Transverse colon (tissue), 4 donors: Measurements from ENCODE around the gene SERINC3. TPM values are rescaled to one million over a fixed set of nuclear protein-coding genes. Genes with fewer than 3 reads are reported as not detected.
"Not testable (repeated sequence)": the region's sequence is repeated elsewhere in the genome, so short reads cannot be mapped to it uniquely, and the experiment has no call there.

Experiments used
- DNase-seq: peaks from one replicate; pipeline ENCODE4 v3.0.0-alpha.2; 2019
- H3K27ac ChIP-seq, 4 donors: fragments of 200-600 bp; sonication (generic); 2 replicates each; pipeline ENCODE4 v1.5.1; 2016 to 2018; ENCODE audit warnings: inconsistent platforms in 4 of 4
- H3K27me3 ChIP-seq: fragments of 200-600 bp; sonication (generic); 2 replicates; pipeline ENCODE4 v1.5.1; 2017; ENCODE audit warnings: inconsistent platforms
- H3K36me3 ChIP-seq, 4 donors: fragments of 200-600 bp; sonication (generic); 2 replicates each; pipeline ENCODE4 v1.5.1; 2017 to 2019; ENCODE audit warnings: inconsistent platforms in 4 of 4
- H3K4me1 ChIP-seq, 4 donors: fragments of 200-600 bp; sonication (generic); 2 replicates each; pipeline ENCODE4 v1.5.1; 2017 to 2020; ENCODE audit warnings: inconsistent platforms in 4 of 4
- H3K4me3 ChIP-seq, 4 donors: fragments of 200-600 bp; sonication (generic); 1 replicate in 1 of 4; 2 replicates in 3 of 4; pipeline versions ENCODE4 v1.5.1 to v1.6.1; 2017 to 2019; ENCODE audit warnings: inconsistent platforms in 4 of 4
- H3K9me3 ChIP-seq, 2 donors: fragments of 200-600 bp; sonication (generic); 2 replicates each; pipeline ENCODE4 v1.5.1; 2017 to 2019; ENCODE audit warnings: inconsistent platforms in 2 of 2
- CTCF ChIP-seq, 5 experiments: fragments of 200-600 bp in 3 of 5; fragments of 450-650 bp in 2 of 5; sonication (generic) in 3 of 5; IDR thresholded peaks; 1 replicate in 2 of 5; 2 replicates in 3 of 5; pipeline ENCODE4 v1.5.1; 2016 to 2017; ENCODE audit warnings: antibody characterized with exemption in 5 of 5, inconsistent platforms in 3 of 5, mild to moderate bottlenecking in 2 of 5, moderate library complexity in 1 of 5
- EP300 ChIP-seq: sonication (generic); formaldehyde crosslinking; IDR thresholded peaks from one replicate; pipeline ENCODE4 v1.6.1; 2017; ENCODE audit warnings: antibody characterized with exemption, low read depth
- POLR2A ChIP-seq: fragments of 450-650 bp; IDR thresholded peaks from one replicate; pipeline ENCODE4 v1.6.1; 2016; ENCODE audit warnings: antibody characterized with exemption, mild to moderate bottlenecking, moderate library complexity
- POLR2AphosphoS5 ChIP-seq, 3 donors: sonication (generic); formaldehyde crosslinking; IDR thresholded peaks; one replicate each; pipeline ENCODE4 v1.6.1; 2016; ENCODE audit warnings: antibody characterized with exemption in 3 of 3
- WGBS, 2 donors: methylation state at CpG; one replicate each; pipeline ENCODE4 v1.1.5; 2018; ENCODE audit warnings: low coverage in 1 of 2; 5-methylcytosine and 5-hydroxymethylcytosine counted together
- in situ Hi-C, 4 donors: fragments of 200-750 bp; cut with MboI; loops; one replicate each; pipeline versions ENCODE4 v1.15.0 to v1.15.1; 2017; ENCODE audit warnings: low sequenced_read_pairs in 3 of 4, low pct_ligation_motif_present in 1 of 4, low pct_unique_long_range_greater_than_20kb in 1 of 4
- intact Hi-C: fragments of 100-400 bp; cut with DNase I; formaldehyde crosslinking; loops from one replicate; pipeline ENCODE4 v1.15.1; 2023; ENCODE audit warnings: low total_unique reads
- total RNA-seq, 4 donors: library from RNA; depleted of rRNA; stranded (reverse); fragments of >200 nt; gene quantifications; one replicate each; pipeline ENCODE4 v1.1.0, GENCODE V29; 2016

Gene SERINC3
- total RNA-seq, 4 donors from 2014 or later, result 19.3 to 85.7 (median 53.1) TPM

GRCh38 chr20:44478206-44478605, 43.7 kb downstream of the SERINC3 start:
- no peak overlapping the region for H3K4me3 ChIP-seq
- H3K36me3 ChIP-seq, result no peaks in the 10 kb centered on the region
- in situ Hi-C loops (no loop called here), intact Hi-C loops (no loop called here)
- TF ChIP-seq EP300, result no peak
- TF ChIP-seq CTCF (IDR thresholded peaks at IDR 0.05), result no peak
- TF ChIP-seq POLR2AphosphoS5 (IDR thresholded peaks at IDR 0.05), result no peak
- TF ChIP-seq POLR2A, result no peak
- WGBS, 2 donors, result 86% methylated on average over 6 of the region's 6 CpGs; no CpG with 5 or more reads in 1 of the 2 donors
- H3K27me3 ChIP-seq, result no peaks in the 10 kb centered on the region
- DNase-seq, result no peak
- no peak overlapping the region for H3K27ac ChIP-seq
- H3K4me1 ChIP-seq, result peaks cover 8 to 16% (median 14%) of the 10 kb centered on the region in 4 donors
- no peaks in the 10 kb centered on the region for H3K9me3 ChIP-seq

GRCh38 chr20:44477151-44477550, 44.7 kb downstream of the SERINC3 start:
- H3K27me3 ChIP-seq, result no peaks in the 10 kb centered on the region
- in situ Hi-C loops (no loop called here), intact Hi-C loops (no loop called here)
- H3K4me1 ChIP-seq, result peaks cover 8 to 16% (median 14%) of the 10 kb centered on the region in 4 donors
- H3K27ac ChIP-seq, result peak overlapping the region in 1 of 4 donors; percentile 87
- H3K4me3 ChIP-seq, result no peak overlapping the region
- H3K36me3 ChIP-seq, result no peaks in the 10 kb centered on the region
- no peak for DNase-seq
- 81 to 85% methylated on average over 3 of the region's 3 CpGs for WGBS, 2 donors
- no peaks in the 10 kb centered on the region for H3K9me3 ChIP-seq
- TF ChIP-seq POLR2AphosphoS5 (IDR thresholded peaks at IDR 0.05), result no peak
- TF ChIP-seq POLR2A, result no peak
- no peak for TF ChIP-seq CTCF (IDR thresholded peaks at IDR 0.05)

GRCh38 chr20:44475694-44476560, 45.9 kb downstream of the SERINC3 start, which contains the start of gene TTPAL:
Gene TTPAL (plus strand): TSS chr20:44475874. CDS start chr20:44480000, 4,126 bp downstream.
- intact Hi-C loops, result no loop called here
- in situ Hi-C loops, result no loop called here
- H3K4me3 ChIP-seq, result peak within 1 kb of the TSS; percentile 66 to 86 (median 74)
- no peaks in the 10 kb centered on the region for H3K27me3 ChIP-seq
- H3K36me3 ChIP-seq, result no peaks in the 10 kb centered on the region
- peak within 1 kb of the TSS; percentile 87 to 97 (median 88) for H3K27ac ChIP-seq
- H3K9me3 ChIP-seq, result no peaks in the 10 kb centered on the region
- WGBS, 2 donors, result 0 to 4% methylated on average over 1 to 45 of the region's 55 CpGs
- H3K4me1 ChIP-seq, result peaks cover 8 to 16% (median 14%) of the 10 kb centered on the region in 4 donors
- peak; percentile 94 for DNase-seq
- peak; percentile 98 for TF ChIP-seq POLR2A
- TF ChIP-seq CTCF (IDR thresholded peaks at IDR 0.05), result peak in 4 of 5 experiments; percentile 34 to 65 (median 46)
- TF ChIP-seq POLR2AphosphoS5 (IDR thresholded peaks at IDR 0.05), result peak; percentile 99 to 100 (median 99)
- TF ChIP-seq EP300, result no peak

GRCh38 chr20:44475372-44475693, 46.5 kb downstream of the SERINC3 start:
- H3K27ac ChIP-seq, result peak overlapping the region; percentile 87 to 97 (median 88)
- peaks cover 8 to 16% (median 14%) of the 10 kb centered on the region in 4 donors for H3K4me1 ChIP-seq
- H3K4me3 ChIP-seq, result peak overlapping the region in 3 of 4 donors; percentile 66 to 86 (median 74)
- DNase-seq, result no peak
- in situ Hi-C loops (no loop called here), intact Hi-C loops (no loop called here)
- WGBS, 2 donors, result 19 to 29% methylated on average over 1 to 2 of the region's 2 CpGs
- no peaks in the 10 kb centered on the region for H3K27me3 ChIP-seq
- no peaks in the 10 kb centered on the region for H3K36me3 ChIP-seq
- no peaks in the 10 kb centered on the region for H3K9me3 ChIP-seq
- TF ChIP-seq CTCF (IDR thresholded peaks at IDR 0.05), result no peak
- TF ChIP-seq EP300, result no peak
- no peak for TF ChIP-seq POLR2A
- no peak for TF ChIP-seq POLR2AphosphoS5 (IDR thresholded peaks at IDR 0.05)

GRCh38 chr20:44472283-44472682, 49.6 kb downstream of the SERINC3 start:
- 72 to 84% methylated on average over 4 to 9 of the region's 9 CpGs for WGBS, 2 donors
- H3K27ac ChIP-seq, DNase-seq, H3K4me3 ChIP-seq, H3K9me3 ChIP-seq, intact Hi-C loops, H3K27me3 ChIP-seq, H3K36me3 ChIP-seq: not testable (repeated sequence)
- H3K4me1 ChIP-seq, result peaks cover 8 to 16% (median 14%) of the 10 kb centered on the region in 4 donors
- in situ Hi-C loops, result loop anchor here in 3 of 4 donors (25.0 kb wide), 1 partner anchor 260 kb away; the partner anchor contains the start of gene OSER1 (in 3 of the 3)
